Lung (tissue), 12 donors: ENCODE results near the gene TMPRSS3. TPM values are rescaled to one million over a fixed set of nuclear protein-coding genes. Genes with fewer than 3 reads are reported as not detected.
A peak's percentile ranks its signal among the peaks of the same experiment; 100 is the strongest.

Experiments used
- ATAC-seq: fragments of 200-7000 bp; cut with Tn5 transposase; one replicate; pipeline ENCODE4 v1.9.1; 2020; ENCODE audit warnings: moderate number of reproducible peaks; ENCODE audit not compliant: insufficient read depth, low FRiP score
- DNase-seq, 3 donors: peaks; one replicate each; pipeline ENCODE4 v3.0.0-alpha.2; 2013 to 2017
- H3K27ac ChIP-seq, 2 donors: one replicate each; pipeline ENCODE4 v1.5.1; 2013; ENCODE audit warnings: mild to moderate bottlenecking in 2 of 2, moderate library complexity in 2 of 2, control low read depth in 1 of 2, inconsistent platforms in 1 of 2, low read depth in 1 of 2, low read length in 1 of 2
- H3K27me3 ChIP-seq, 3 donors: one replicate each; pipeline ENCODE4 v1.5.1; 2013; ENCODE audit warnings: low read length in 2 of 3; ENCODE audit not compliant: control insufficient read depth in 3 of 3, insufficient read depth in 3 of 3
- H3K36me3 ChIP-seq, 4 donors: one replicate each; pipeline ENCODE4 v1.5.1; 2013; ENCODE audit warnings: low read length in 4 of 4, mild to moderate bottlenecking in 1 of 4, moderate library complexity in 1 of 4; ENCODE audit not compliant: control insufficient read depth in 4 of 4, insufficient read depth in 4 of 4
- H3K4me1 ChIP-seq, 5 donors: one replicate each; pipeline ENCODE4 v1.5.1; 2013; ENCODE audit warnings: low read length in 5 of 5, mild to moderate bottlenecking in 2 of 5, moderate library complexity in 1 of 5; ENCODE audit not compliant: control insufficient read depth in 5 of 5, insufficient read depth in 5 of 5
- H3K4me3 ChIP-seq: one replicate; pipeline ENCODE4 v1.5.1; 2013; ENCODE audit warnings: mild to moderate bottlenecking, control low read depth, moderate library complexity
- H3K9ac ChIP-seq, 2 donors: one replicate each; pipeline ENCODE4 v1.5.1; 2013; ENCODE audit warnings: low read length in 2 of 2, control low read depth in 1 of 2; ENCODE audit not compliant: insufficient read depth in 1 of 2
- H3K9me3 ChIP-seq, 4 donors: one replicate each; pipeline ENCODE4 v1.5.1; 2013; ENCODE audit warnings: low read length in 3 of 4, mild to moderate bottlenecking in 1 of 4, moderate library complexity in 1 of 4; ENCODE audit not compliant: control insufficient read depth in 4 of 4, insufficient read depth in 3 of 4
- WGBS, 2 donors: extraction: QIAGEN DNeasy Blood & Tissue Kit; methylation state at CpG; one replicate each; pipeline ENCODE4 v1.1.7; 2013; 5-methylcytosine and 5-hydroxymethylcytosine counted together
- polyA plus RNA-seq, 2 donors: library from polyadenylated mRNA; stranded (reverse); fragments of 200-250 nt; gene quantifications; one replicate each; pipeline ENCODE4 v1.2.1, GENCODE V29; 2013
- total RNA-seq, 2 donors: library from RNA; depleted of rRNA in 1 of 2; stranded (reverse); fragments of >200 nt in 1 of 2; gene quantifications; one replicate each; pipeline ENCODE4 v1.2.1, GENCODE V29; 2014 to 2021
- TF ChIP-seq, protein P1 (sequence below): IDR thresholded peaks from 2 replicates; pipeline ENCODE4 v1.5.1; 2012; ENCODE audit warnings: mild to moderate bottlenecking; ENCODE audit errors: control extremely low read depth, extremely low read depth
- donor health status: control.
- donor health status: control.
- donor health status: Bipolar disorder and iron deficiency.
- donor health status: healthy.
- donor health status: DM: yes; HTN: yes; CAD: no.

TMPRSS3 gene
- total and polyA plus RNA-seq, 4 donors, result 2.1 to 7.9 (median 4.2) TPM

DNA sequence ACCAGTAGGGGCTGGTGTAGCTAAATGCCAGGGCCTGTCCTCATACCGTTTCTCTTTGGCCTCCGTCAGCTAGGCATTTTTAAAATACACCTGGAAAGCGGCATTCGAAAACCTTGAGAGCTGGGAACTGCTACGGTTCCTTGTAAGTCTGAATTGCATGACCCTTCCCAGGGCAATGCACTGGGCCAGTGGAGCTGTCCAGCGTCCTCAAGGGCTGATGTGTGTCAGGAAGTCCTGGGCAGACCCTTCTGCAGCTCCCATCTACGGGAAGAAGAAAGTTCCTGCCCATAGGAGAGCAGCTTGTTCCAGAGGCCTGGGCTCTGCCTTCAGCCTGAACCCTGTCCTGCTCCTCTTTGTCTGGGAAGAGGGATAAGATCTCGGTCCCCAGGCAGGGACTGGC, 41.9 kb upstream of the TMPRSS3 start:
- no peak overlapping the region for H3K27ac ChIP-seq
- TF ChIP-seq, protein P1, sequence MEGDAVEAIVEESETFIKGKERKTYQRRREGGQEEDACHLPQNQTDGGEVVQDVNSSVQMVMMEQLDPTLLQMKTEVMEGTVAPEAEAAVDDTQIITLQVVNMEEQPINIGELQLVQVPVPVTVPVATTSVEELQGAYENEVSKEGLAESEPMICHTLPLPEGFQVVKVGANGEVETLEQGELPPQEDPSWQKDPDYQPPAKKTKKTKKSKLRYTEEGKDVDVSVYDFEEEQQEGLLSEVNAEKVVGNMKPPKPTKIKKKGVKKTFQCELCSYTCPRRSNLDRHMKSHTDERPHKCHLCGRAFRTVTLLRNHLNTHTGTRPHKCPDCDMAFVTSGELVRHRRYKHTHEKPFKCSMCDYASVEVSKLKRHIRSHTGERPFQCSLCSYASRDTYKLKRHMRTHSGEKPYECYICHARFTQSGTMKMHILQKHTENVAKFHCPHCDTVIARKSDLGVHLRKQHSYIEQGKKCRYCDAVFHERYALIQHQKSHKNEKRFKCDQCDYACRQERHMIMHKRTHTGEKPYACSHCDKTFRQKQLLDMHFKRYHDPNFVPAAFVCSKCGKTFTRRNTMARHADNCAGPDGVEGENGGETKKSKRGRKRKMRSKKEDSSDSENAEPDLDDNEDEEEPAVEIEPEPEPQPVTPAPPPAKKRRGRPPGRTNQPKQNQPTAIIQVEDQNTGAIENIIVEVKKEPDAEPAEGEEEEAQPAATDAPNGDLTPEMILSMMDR, result no peak
- no peaks in the 10 kb centered on the region for H3K27me3 ChIP-seq
- WGBS, 2 donors, result 55 to 74% methylated on average over 8 of the region's 8 CpGs
- ATAC-seq (no peak), DNase-seq (peak; percentile 45 to 71 (median 51))
- H3K4me3 ChIP-seq, result no peak overlapping the region
- peaks cover 0 to 5% (median 0%) of the 10 kb centered on the region in 4 donors for H3K9me3 ChIP-seq
- H3K36me3 ChIP-seq, result no peaks in the 10 kb centered on the region
- H3K9ac ChIP-seq, result no peak overlapping the region
- H3K4me1 ChIP-seq, result no peaks in the 10 kb centered on the region

DNA sequence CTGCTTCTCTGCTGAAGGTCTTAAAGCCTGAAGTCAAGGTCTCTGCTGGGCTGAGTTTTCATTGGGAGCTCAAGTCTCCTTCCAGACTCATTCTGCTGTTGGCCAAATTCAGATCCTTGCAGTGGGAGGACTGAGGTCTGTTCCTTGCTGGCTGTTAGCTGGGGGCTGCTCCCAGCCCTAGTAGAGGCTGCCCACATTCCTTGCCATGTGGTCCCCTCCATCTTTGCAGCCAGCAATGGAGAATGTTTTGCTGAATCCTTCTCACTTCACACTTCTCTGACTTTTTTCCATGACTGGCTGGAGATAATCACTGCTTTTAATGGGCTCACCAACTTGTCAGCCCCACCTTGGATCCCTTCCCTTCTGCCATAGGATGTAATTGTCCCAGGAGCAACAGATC, 41.1 kb upstream of the TMPRSS3 start:
- H3K9ac ChIP-seq, result no peak overlapping the region
- H3K27ac ChIP-seq, result no peak overlapping the region
- H3K27me3 ChIP-seq, result no peaks in the 10 kb centered on the region
- ATAC-seq (no peak), DNase-seq (no peak)
- peaks cover 0 to 8% (median 0%) of the 10 kb centered on the region in 4 donors for H3K9me3 ChIP-seq
- no peaks in the 10 kb centered on the region for H3K4me1 ChIP-seq
- TF ChIP-seq, protein P1, result no peak
- H3K4me3 ChIP-seq, result no peak overlapping the region
- no peaks in the 10 kb centered on the region for H3K36me3 ChIP-seq

DNA sequence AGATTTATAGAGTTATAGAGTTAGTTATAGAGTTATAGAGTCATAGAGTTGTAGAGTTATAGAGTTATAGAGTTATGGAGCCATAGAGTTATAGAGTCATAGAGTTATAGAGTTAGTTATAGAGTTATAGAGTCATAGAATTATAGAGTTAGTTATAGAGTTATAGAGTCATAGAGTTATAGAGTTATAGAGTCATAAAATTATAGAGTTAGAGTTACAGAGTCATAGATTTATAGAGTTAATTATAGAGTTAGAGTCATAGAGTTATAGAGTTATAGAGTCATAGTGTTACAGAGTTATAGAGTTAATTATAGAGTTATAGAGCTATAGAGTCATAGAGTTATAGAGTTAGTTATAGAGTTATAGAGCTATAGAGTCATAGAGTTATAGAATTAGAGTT, 40.0 kb upstream of the TMPRSS3 start:
- TF ChIP-seq, protein P1, result no peak
- DNase-seq, result no peak
- no peaks in the 10 kb centered on the region for H3K36me3 ChIP-seq
- no peaks in the 10 kb centered on the region for H3K27me3 ChIP-seq
- H3K4me1 ChIP-seq, result no peaks in the 10 kb centered on the region
- no peak overlapping the region for H3K9ac ChIP-seq
- peaks cover 0 to 9% (median 0%) of the 10 kb centered on the region in 4 donors for H3K9me3 ChIP-seq
- H3K27ac ChIP-seq, result no peak overlapping the region
- ATAC-seq, result no peak
- H3K4me3 ChIP-seq, result no peak overlapping the region

DNA sequence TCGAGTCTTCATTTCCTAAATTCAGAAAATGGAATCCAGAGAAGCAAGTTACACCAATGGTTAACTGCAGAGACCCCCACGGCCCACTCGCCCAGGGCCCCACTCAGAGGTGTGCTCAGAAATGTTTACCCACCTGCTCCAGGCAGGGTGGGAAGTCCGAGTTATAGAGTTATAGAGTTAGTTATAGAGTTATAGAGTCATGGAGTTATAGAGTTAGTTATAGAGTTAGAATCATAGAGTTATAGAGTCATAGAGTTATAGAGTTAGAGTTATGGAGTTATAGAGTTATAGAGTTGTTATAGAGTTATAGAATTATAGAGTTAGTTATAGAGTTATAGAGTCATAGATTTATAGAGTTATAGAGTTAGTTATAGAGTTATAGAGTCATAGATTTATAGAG, 39.5 kb upstream of the TMPRSS3 start:
- TF ChIP-seq, protein P1, result no peak
- WGBS, 2 donors, result 57 to 72% methylated on average over 4 of the region's 4 CpGs
- no peak for ATAC-seq
- Histone ChIP-seq H3K4me3 (no peak overlapping the region), H3K9ac (no peak overlapping the region), H3K9me3 (peaks cover 0 to 9% (median 0%) of the 10 kb centered on the region in 4 donors), H3K36me3 (no peaks in the 10 kb centered on the region), H3K27ac (no peak overlapping the region), H3K4me1 (no peaks in the 10 kb centered on the region), H3K27me3 (no peaks in the 10 kb centered on the region)
- DNase-seq, result no peak
